ENCODE results near the gene ROBO1. TPM values are rescaled to one million over a fixed set of nuclear protein-coding genes. Genes with fewer than 3 reads are reported as not detected.

ROBO1 gene
- total RNA-seq, 1 donor: 69.8 TPM

DNA sequence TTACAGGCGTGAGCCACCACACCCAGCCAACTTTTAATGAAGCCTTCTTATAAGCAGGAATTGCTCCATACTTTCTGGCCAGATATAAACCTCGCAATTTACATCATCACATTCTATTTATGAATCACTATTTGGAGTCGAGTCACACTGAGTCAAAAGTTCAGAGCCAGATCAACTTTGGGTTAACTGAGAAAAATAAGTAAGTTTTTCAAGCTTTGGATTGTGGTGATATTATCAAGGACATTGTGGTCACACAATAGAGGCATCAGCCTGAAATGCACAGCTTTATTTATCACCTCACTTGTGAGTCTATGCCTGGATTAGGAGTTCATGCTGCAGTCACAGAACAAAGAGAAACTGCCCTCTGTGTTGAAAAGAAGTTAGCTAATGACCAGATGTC, 1163.5 kb downstream of the ROBO1 start:
- no peaks in the 10 kb centered on the region for H4K20me1 ChIP-seq (ENCODE audit: insufficient read depth, low read length)
- H3K4me1 ChIP-seq (ENCODE audit: insufficient read depth, low read length): peaks cover 9% of the 10 kb centered on the region
- peaks cover 7% of the 10 kb centered on the region for H3K36me3 ChIP-seq (ENCODE audit: insufficient read depth, low read length)
- H2AFZ ChIP-seq (ENCODE audit: low read length): no peak overlapping the region
- TF ChIP-seq, protein P1, sequence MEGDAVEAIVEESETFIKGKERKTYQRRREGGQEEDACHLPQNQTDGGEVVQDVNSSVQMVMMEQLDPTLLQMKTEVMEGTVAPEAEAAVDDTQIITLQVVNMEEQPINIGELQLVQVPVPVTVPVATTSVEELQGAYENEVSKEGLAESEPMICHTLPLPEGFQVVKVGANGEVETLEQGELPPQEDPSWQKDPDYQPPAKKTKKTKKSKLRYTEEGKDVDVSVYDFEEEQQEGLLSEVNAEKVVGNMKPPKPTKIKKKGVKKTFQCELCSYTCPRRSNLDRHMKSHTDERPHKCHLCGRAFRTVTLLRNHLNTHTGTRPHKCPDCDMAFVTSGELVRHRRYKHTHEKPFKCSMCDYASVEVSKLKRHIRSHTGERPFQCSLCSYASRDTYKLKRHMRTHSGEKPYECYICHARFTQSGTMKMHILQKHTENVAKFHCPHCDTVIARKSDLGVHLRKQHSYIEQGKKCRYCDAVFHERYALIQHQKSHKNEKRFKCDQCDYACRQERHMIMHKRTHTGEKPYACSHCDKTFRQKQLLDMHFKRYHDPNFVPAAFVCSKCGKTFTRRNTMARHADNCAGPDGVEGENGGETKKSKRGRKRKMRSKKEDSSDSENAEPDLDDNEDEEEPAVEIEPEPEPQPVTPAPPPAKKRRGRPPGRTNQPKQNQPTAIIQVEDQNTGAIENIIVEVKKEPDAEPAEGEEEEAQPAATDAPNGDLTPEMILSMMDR (IDR thresholded peaks at IDR 0.05; ENCODE audit: extremely low read depth, low read depth, low read length): no peak
- no peak for DNase-seq (ENCODE audit: insufficient read length, low spot score, missing footprints)
- H3K79me2 ChIP-seq (ENCODE audit: insufficient read depth, low read length): no peaks in the 10 kb centered on the region
- H3K27ac ChIP-seq (ENCODE audit: low read depth, low read length): peak overlapping the region; percentile 25
- no peaks in the 10 kb centered on the region for H3K27me3 ChIP-seq (ENCODE audit: insufficient read depth, low read length)
- no peaks in the 10 kb centered on the region for H3K9me3 ChIP-seq (ENCODE audit: low read depth, low read length)
- no peak overlapping the region for H3K4me2 ChIP-seq (ENCODE audit: insufficient read depth, low read length)
- H3K4me3 ChIP-seq (ENCODE audit: insufficient read depth, low read length): no peak overlapping the region

DNA sequence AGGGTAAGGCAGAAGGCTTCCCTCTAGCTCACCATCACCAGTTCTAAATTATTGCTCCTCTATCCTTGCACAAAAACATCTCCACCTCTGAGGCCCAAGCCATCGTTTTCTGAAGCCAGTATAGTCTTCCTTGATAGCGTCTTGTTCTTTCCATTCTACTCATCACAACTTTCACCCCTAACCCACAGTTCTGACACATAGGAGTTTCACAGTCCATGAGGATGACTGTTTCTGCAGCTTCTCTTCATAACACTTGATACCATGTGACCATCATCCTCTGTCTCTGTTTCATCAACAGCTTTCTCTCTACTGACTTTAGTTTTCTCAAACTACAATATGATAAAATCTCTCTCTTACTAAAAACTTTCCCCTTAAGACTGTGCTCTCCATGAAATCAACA, 1166.5 kb downstream of the ROBO1 start:
- Histone ChIP-seq H4K20me1 (ENCODE audit: insufficient read depth, low read length) (no peaks in the 10 kb centered on the region), H3K79me2 (ENCODE audit: insufficient read depth, low read length) (no peaks in the 10 kb centered on the region), H3K9me3 (ENCODE audit: low read depth, low read length) (no peaks in the 10 kb centered on the region), H3K4me2 (ENCODE audit: insufficient read depth, low read length) (no peak overlapping the region), H2AFZ (ENCODE audit: low read length) (no peak overlapping the region), H3K4me3 (ENCODE audit: insufficient read depth, low read length) (no peak overlapping the region), H3K4me1 (ENCODE audit: insufficient read depth, low read length) (peaks cover 9% of the 10 kb centered on the region), H3K27ac (ENCODE audit: low read depth, low read length) (no peak overlapping the region), H3K27me3 (ENCODE audit: insufficient read depth, low read length) (no peaks in the 10 kb centered on the region), H3K36me3 (ENCODE audit: insufficient read depth, low read length) (peaks cover 2% of the 10 kb centered on the region)
- TF ChIP-seq, protein P1 (IDR thresholded peaks at IDR 0.05; ENCODE audit: extremely low read depth, low read depth, low read length): no peak
- DNase-seq (ENCODE audit: insufficient read length, low spot score, missing footprints): no peak

DNA sequence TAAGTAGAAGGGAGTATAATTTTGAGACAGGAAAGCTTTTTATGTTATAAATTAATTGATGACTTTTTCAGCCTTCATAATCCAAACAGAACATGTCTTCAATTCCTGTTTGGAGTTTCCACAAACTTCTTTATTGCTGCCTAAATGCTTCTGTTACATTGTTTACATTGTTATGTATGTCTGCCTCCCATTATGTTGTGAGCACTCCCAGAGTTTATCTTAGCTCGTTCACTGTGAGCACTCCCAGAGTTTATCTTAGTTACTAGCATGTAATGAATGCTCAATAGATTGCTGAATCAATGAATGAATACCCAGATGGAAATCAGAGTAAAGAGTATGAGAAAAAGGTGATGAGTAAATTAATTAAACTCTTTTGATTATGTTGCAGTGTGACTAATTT, 1178.0 kb downstream of the ROBO1 start:
- H2AFZ ChIP-seq (ENCODE audit: low read length): no peak overlapping the region
- no peak overlapping the region for H3K4me3 ChIP-seq (ENCODE audit: insufficient read depth, low read length)
- H3K27me3 ChIP-seq (ENCODE audit: insufficient read depth, low read length): no peaks in the 10 kb centered on the region
- H3K4me1 ChIP-seq (ENCODE audit: insufficient read depth, low read length): no peaks in the 10 kb centered on the region
- no peak overlapping the region for H3K4me2 ChIP-seq (ENCODE audit: insufficient read depth, low read length)
- no peaks in the 10 kb centered on the region for H3K79me2 ChIP-seq (ENCODE audit: insufficient read depth, low read length)
- TF ChIP-seq, protein P1 (IDR thresholded peaks at IDR 0.05; ENCODE audit: extremely low read depth, low read depth, low read length): no peak
- H3K36me3 ChIP-seq (ENCODE audit: insufficient read depth, low read length): no peaks in the 10 kb centered on the region
- H3K27ac ChIP-seq (ENCODE audit: low read depth, low read length): no peak overlapping the region
- DNase-seq (ENCODE audit: insufficient read length, low spot score, missing footprints): no peak
- no peaks in the 10 kb centered on the region for H3K9me3 ChIP-seq (ENCODE audit: low read depth, low read length)
- H4K20me1 ChIP-seq (ENCODE audit: insufficient read depth, low read length): no peaks in the 10 kb centered on the region

DNA sequence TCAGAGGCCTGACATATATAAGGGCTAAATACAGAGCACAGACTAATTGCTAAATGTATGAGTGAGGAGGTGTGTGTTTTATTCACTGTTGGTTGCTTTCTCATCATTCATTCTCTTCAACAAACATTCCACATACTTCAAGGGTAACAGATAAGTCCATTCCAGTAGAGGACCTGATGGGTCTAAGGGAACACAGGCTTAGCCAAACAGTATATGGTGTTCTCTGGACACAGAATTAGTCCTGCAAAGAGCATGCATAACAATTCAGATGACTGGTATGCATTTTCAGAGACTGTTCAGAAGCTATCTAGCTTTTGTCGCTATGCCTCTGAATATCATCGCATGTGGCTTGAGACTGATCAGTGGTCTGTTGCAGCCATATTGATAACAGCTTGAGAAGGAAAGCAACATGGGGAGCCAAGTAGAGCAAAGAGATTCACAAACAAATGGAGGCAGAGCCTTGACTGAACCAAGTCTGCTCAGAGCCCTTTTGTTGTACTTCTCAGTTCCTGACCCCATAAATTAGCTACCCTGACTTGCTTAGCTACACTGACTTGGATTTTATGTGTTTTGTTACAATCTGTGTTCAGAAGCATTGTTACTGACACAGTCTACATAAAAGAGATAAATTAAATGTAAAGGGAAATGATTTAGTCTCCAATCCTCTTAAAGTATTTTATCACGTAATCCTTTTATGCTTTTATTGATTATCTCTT, 1178.7 kb downstream of the ROBO1 start:
- Histone ChIP-seq H4K20me1 (ENCODE audit: insufficient read depth, low read length) (no peaks in the 10 kb centered on the region), H3K27ac (ENCODE audit: low read depth, low read length) (no peak overlapping the region), H2AFZ (ENCODE audit: low read length) (no peak overlapping the region), H3K4me3 (ENCODE audit: insufficient read depth, low read length) (no peak overlapping the region), H3K4me2 (ENCODE audit: insufficient read depth, low read length) (no peak overlapping the region), H3K9me3 (ENCODE audit: low read depth, low read length) (no peaks in the 10 kb centered on the region), H3K4me1 (ENCODE audit: insufficient read depth, low read length) (no peaks in the 10 kb centered on the region), H3K79me2 (ENCODE audit: insufficient read depth, low read length) (no peaks in the 10 kb centered on the region), H3K36me3 (ENCODE audit: insufficient read depth, low read length) (no peaks in the 10 kb centered on the region), H3K27me3 (ENCODE audit: insufficient read depth, low read length) (no peaks in the 10 kb centered on the region)
- TF ChIP-seq, protein P1 (IDR thresholded peaks at IDR 0.05; ENCODE audit: extremely low read depth, low read depth, low read length): no peak
- DNase-seq (ENCODE audit: insufficient read length, low spot score, missing footprints): no peak
